ENCODE results near the gene PIK3C3.
A peak's percentile ranks its signal among the peaks of the same experiment; 100 is the strongest.

The PIK3C3 gene

DNA sequence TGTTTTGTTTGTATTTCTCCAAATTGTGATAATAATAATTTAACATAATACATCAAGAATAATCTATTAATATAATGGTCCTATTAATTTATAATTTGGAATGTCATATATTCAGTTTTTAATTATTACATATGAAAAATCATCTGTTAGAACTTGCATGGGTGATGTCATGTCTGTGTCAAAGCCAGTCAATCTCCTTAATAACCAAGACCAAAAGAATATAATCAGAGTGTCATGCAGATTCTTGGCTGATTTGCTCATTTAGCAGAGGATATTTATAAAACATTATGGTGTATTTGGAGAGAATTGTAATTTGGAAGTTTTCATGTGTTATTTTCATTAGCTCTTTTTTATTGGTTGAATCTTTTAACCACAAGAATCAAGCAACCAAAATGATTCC, 96.4 kb downstream of the PIK3C3 start:
- TF ChIP-seq, protein P1, sequence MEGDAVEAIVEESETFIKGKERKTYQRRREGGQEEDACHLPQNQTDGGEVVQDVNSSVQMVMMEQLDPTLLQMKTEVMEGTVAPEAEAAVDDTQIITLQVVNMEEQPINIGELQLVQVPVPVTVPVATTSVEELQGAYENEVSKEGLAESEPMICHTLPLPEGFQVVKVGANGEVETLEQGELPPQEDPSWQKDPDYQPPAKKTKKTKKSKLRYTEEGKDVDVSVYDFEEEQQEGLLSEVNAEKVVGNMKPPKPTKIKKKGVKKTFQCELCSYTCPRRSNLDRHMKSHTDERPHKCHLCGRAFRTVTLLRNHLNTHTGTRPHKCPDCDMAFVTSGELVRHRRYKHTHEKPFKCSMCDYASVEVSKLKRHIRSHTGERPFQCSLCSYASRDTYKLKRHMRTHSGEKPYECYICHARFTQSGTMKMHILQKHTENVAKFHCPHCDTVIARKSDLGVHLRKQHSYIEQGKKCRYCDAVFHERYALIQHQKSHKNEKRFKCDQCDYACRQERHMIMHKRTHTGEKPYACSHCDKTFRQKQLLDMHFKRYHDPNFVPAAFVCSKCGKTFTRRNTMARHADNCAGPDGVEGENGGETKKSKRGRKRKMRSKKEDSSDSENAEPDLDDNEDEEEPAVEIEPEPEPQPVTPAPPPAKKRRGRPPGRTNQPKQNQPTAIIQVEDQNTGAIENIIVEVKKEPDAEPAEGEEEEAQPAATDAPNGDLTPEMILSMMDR (conservative IDR thresholded peaks at IDR 0.05), result no peak
- TF ChIP-seq ZFX (IDR thresholded peaks at IDR 0.05), result no peak
- H3K27ac ChIP-seq, result no peak overlapping the region

DNA sequence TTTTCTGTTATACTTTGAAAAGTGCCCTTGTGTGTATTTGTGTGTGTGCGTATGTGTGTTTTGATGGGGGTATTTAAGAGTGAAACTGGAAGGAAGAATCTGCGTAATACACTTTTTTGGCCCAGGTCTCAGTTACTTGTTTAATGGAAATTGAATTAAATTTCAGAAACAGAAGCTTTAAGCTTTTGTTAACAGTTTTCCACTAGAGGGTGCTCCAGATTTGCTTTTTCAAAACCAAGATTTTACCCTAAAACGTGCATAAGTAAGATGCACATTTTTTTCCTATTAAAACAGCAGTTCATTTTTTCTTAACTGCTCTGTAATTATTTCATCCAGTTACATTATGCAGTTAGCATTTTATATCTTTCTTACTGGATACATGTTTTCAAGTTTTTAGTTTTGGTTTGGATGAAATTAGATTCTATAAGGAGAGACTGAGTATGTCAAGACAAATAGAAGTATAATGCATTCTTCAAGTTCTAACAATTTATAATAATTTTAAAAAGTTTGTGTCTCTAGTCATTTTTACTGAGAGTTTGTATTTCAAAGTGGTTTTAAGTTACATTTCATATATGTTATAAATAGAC, 97.2 kb downstream of the PIK3C3 start:
- H3K27ac ChIP-seq, result no peak overlapping the region
- TF ChIP-seq ZFX (IDR thresholded peaks at IDR 0.05), result no peak
- TF ChIP-seq, protein P1 (conservative IDR thresholded peaks at IDR 0.05), result peak; percentile 26

GRCh38 chr18:42053188-42053781, 98.3 kb downstream of the PIK3C3 start:
- TF ChIP-seq, protein P1 (conservative IDR thresholded peaks at IDR 0.05), result peak; percentile 80
- no peak for TF ChIP-seq ZFX (IDR thresholded peaks at IDR 0.05)
- no peak overlapping the region for H3K27ac ChIP-seq

GRCh38 chr18:42064109-42064508, 109.1 kb downstream of the PIK3C3 start:
- no peak for TF ChIP-seq ZFX (IDR thresholded peaks at IDR 0.05)
- TF ChIP-seq, protein P1 (conservative IDR thresholded peaks at IDR 0.05), result no peak
- H3K27ac ChIP-seq, result no peak overlapping the region

- H3K27ac ChIP-seq, result no peak overlapping the region
- TF ChIP-seq, protein P1 (conservative IDR thresholded peaks at IDR 0.05), result no peak
- TF ChIP-seq ZFX (IDR thresholded peaks at IDR 0.05), result no peak
Observed at GRCh38 chr18:42067518-42067917, 112.5 kb downstream of the PIK3C3 start.

- TF ChIP-seq ZFX (IDR thresholded peaks at IDR 0.05), result no peak
- TF ChIP-seq, protein P1 (conservative IDR thresholded peaks at IDR 0.05), result no peak
- no peak overlapping the region for H3K27ac ChIP-seq
Observed at GRCh38 chr18:42068030-42068429, 113.0 kb downstream of the PIK3C3 start.

DNA sequence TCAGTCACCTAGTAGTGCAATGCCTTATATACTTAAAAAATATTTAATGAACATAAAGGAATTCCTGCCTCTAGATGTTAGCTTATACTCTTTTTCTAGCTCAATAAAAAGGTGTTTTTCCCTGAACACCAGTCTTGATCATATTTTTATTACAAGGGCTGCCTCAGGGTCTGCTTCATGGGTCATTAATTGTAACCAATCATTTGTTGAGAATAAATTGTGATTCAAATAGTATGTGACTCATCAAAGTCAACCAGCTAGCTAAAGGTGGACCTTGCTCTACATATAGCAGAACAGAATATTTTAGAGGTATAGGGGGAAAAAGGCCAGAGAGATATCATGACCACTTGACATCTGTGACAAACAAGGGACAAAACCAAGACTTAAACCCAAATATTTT, 114.0 kb downstream of the PIK3C3 start:
- TF ChIP-seq, protein P1 (conservative IDR thresholded peaks at IDR 0.05), result no peak
- no peak for TF ChIP-seq ZFX (IDR thresholded peaks at IDR 0.05)
- no peak overlapping the region for H3K27ac ChIP-seq
